ENCODE data around the gene UNC93A.
"Not testable (repeated sequence)": the region's sequence is repeated elsewhere in the genome, so short reads cannot be mapped to it uniquely, and the experiment has no call there.

Gene UNC93A

GRCh38 chr6:167309355-167310192 is 18.5 kb downstream of the UNC93A start:
- not testable (repeated sequence) for DNase-seq (ENCODE audit: low read depth, low spot score)

DNA sequence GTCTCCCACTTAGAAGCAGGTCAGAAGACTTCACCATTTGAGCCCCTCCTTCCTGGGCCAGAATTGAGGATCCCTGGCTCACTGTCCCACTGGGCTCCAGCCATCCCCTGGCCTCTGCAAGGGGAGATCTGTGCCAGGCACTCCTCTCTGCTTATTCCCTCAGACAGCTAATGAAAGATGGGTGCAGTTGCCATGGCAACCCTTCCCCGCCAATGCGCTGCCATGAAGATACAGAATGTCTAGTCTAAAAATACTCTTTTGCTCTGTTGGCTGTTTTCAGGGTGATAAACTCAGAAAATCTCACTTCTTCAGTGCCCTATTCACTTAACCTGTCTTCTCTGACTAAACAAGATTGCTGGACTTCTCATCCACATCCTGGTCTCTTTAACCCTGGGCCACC is 20.2 kb downstream of the UNC93A start:
- DNase-seq (ENCODE audit: low read depth, low spot score): no peak

GRCh38 chr6:167311691-167312090 is 20.6 kb downstream of the UNC93A start:
- not testable (repeated sequence) for DNase-seq (ENCODE audit: low read depth, low spot score)

DNA sequence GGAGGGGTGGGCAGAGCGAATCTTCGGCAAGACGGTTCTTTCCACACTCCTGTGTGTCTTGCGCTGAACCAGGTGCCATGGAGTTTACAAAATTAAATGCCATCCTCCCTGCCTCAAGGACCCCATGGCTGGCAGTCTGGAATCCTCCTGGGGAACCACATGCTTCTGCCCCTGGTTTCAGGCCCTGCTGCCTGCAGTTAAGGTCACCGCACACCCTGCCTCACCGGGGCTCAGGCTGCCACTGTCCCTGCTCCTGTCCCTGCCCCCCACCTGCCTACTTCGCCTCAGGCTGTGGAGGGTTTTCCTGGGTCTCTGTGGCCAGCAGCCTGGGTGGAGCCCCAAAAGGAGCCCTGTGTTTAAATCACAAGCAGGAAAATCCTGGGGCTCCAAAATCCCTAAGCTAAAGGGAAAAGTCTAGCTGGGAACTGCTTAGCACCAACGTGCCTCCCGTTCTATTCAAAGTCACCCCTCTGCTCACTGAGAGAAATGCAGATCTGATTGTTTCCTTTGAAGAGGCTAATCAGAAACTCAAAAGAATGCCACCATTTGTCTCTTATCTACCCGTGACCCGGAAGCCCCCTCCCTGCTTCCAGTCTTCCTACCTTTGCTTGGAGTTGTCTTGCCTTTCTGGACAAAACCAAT is 23.2 kb downstream of the UNC93A start:
- no peak for DNase-seq (ENCODE audit: low read depth, low spot score)

- DNase-seq (ENCODE audit: low read depth, low spot score): no peak
Observed at GRCh38 chr6:167317172-167317571, 26.1 kb downstream of the UNC93A start.

GRCh38 chr6:167318354-167318753 is 27.2 kb downstream of the UNC93A start:
- DNase-seq (ENCODE audit: low read depth, low spot score): not testable (repeated sequence)

DNA sequence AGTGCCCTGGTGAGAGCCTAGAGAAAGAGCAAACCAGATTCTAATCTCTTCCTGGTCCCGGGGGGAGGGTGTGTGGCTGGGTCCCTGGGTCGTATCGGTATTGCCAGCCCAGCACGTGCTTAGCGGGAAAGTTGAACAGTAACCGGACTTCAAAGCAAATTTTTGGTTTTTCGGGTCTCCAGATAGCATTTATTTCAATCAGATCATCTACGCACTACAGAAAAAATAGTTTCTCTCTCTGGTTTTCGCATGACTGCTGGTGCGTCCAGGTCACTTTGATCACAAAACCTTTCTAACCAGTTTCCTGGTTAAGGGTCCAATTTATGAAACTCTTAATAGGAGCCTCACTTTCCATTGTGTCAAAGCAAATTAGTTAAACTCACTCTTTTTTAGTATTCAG is 27.7 kb downstream of the UNC93A start:
- not testable (repeated sequence) for DNase-seq (ENCODE audit: low read depth, low spot score)

DNA sequence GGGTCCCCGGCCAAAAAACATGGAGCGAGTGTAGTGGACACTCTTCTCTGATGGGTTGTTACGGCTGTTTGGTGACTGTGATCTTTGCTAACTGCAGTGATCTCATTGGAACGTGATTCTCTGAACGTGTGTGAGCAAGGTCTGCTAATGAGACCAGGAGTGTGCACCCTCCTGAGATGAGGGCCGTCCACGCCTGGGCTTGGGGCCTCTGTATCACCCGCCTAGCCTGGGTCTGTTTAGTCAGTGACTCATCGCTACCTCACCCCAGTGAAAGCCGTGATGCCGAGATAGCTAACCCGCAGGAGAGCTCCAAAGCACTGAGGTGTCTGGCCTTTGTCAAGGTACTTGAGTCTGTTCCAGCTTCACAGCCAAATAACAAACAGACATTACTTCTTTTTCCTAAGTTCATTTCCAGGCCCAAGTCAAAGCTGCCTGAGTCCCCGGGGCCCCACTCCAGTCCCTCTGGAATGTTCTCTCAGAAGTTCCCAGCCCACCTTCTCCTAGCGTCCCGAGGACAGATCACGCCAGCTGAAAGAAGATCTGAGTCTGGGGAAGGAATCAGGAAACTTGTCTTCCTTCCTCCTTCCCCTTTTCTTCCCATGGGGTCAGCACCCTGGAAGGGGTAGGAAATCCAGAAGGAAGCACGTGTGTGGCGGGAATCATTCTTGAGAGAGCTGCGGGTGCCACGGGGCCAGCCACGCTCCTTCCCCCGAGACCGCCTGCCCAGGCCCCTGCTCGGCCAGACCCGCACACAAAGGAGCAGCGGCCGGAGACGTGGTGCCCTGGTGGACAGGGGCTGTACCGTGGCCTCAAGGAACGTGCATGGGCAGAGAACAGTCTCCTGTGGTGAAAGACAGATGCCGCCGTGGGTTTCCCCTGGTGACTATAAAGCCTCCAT is 29.0 kb downstream of the UNC93A start:
- not testable (repeated sequence) for DNase-seq (ENCODE audit: low read depth, low spot score)

DNA sequence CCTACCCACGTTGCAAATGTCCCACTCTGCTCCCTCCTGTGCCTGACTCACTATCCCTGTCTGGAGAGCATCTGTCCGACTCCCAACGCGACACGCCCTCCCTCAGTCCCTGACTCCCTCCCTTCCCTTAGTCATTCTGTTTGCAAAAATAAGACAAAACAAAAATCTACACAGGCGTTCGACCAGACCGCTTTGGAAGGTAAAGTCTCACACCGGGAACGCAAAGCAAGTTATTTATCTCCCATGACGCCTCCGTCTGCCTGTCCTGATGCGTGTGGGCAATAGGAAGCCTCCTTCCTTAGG is 29.6 kb downstream of the UNC93A start:
- DNase-seq (ENCODE audit: low read depth, low spot score): not testable (repeated sequence)

GRCh38 chr6:167321185-167321584 is 30.1 kb downstream of the UNC93A start:
- DNase-seq (ENCODE audit: low read depth, low spot score): not testable (repeated sequence)

DNA sequence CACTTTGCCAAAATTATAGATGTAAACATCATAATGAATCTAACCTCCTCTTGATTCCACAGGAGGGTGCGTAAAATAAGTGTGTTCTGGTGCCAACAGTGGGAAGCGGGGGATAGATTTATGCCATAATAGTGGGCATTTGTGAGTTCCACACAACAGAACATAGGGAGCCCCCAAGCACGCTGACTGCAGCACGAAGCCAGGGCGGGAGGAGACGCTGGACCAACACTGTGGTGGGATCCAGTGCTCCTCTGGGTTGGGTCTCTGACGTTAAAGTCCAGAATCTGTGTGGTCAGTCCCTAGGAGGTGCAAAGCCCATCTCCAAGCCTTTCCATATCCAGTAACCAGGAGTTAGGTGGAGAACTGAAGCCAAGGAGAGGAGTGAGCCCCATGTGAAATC is 32.0 kb downstream of the UNC93A start:
- DNase-seq (ENCODE audit: low read depth, low spot score): no peak

DNA sequence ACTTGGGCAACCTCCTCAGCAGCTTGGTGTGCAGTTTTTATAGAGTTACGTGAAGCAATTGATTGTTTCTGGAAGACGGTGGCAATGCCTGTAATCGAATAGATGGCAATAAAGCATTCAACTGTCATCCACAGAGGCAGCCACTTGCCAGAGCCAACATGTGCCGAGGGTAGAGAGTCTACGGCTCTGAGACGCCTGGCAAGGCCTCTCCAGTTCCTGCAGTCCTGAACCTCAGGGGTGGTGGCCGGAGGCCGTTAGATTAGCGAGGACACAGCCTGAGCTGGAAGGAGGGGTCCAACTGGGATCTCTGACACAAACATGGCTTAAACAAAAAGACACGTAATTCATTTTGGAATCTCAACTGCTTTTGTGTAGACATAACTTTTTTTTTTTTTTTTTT is 33.0 kb downstream of the UNC93A start:
- no peak for DNase-seq (ENCODE audit: low read depth, low spot score)

- no peak for DNase-seq (ENCODE audit: low read depth, low spot score)
Observed at GRCh38 chr6:167325766-167326165, 34.7 kb downstream of the UNC93A start.

DNA sequence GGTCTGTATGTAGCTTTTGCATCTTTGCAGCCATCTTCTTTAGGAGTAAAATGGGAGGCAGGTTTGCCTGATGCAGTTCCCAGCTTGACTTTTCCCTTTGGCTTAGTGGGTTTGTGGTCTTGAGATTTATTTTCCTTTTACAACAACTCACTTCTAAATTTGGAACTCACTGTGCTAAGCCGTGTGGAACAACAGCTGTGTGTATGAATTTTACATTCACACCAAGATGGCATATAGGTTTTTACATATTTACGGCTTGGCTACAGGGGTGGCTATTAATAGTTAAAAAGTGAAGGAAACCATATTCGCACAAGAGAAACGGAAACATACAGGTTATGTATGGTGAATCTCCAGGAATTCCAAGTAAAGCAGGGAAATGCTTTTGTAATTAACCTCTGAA is 36.3 kb downstream of the UNC93A start:
- no peak for DNase-seq (ENCODE audit: low read depth, low spot score)

DNA sequence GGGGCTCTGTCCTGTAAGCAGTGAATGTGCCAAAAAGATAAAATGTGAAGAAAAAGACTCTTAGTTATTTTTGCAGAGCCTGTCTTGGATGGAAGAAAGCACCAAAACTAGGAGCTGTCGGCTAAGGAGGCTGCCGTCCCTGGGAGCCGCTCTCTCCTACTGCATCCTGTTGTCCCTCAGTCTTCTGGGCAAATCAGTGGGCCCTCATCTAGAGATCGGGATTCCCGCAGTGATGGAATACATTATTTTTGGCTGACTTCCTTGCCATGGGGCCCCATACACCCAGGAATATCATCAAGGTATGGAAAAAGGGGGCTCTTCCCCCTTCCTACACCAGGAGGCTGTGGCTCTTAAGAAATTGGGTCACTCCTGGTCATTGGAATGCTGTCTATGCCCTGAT is 37.0 kb downstream of the UNC93A start:
- DNase-seq (ENCODE audit: low read depth, low spot score): no peak

DNA sequence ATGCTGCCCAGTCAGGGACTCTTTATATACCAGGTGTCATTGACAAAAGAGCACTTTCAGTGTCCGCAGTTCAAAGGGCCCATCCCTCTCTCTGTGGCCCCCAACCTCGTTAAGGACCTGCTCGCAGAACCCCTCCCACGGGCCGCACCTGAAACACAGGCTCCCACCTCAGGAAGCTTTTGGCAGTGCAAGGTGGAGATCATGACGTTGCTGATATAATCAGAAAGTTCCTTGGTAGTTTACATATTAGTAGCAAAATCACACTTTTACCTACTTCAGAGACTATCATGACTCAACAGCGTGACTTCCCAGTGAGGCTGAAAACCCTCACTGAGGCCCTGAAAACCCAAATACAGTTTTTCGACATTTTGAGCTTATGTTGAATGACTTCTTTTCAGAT is 37.9 kb downstream of the UNC93A start:
- no peak for DNase-seq (ENCODE audit: low read depth, low spot score)

DNA sequence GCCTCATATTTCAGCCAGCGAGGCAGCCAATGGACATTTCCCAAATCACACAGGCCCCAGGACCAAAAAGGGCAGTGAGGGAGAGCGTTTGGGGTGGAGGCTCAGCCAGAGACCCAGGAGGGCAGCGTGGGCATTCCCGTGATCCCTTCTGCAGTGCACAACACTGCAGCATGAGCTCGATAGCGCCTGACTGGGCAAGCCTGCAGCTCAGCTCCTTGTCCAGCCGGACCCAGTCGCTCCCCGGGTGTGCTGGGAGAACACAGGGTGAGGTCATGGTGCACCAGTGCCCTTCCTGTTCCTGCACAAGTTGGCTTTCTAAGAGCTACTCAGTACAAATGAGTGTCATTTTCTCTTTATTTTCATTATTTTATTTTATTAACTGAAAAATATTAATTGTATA is 39.6 kb downstream of the UNC93A start:
- DNase-seq (ENCODE audit: low read depth, low spot score): no peak

DNA sequence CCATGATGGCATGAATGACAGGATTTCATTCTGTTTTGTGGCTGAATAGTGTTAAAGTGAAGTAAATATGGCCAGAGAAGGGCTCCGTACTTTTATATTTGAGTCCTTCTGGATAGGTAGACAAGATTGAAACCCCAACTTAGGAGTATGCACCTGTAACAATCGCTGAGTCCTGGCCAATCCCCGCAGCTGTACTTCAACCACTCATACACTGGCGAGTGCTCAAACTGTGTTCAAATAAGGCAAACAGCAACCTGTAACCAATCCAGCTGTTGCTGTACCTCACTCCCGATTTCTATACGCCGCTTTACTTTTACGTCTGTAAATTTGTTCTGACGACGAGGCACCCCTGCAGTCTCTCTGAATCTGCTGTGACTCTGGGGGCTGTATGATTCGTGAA is 40.5 kb downstream of the UNC93A start:
- DNase-seq (ENCODE audit: low read depth, low spot score): no peak

DNA sequence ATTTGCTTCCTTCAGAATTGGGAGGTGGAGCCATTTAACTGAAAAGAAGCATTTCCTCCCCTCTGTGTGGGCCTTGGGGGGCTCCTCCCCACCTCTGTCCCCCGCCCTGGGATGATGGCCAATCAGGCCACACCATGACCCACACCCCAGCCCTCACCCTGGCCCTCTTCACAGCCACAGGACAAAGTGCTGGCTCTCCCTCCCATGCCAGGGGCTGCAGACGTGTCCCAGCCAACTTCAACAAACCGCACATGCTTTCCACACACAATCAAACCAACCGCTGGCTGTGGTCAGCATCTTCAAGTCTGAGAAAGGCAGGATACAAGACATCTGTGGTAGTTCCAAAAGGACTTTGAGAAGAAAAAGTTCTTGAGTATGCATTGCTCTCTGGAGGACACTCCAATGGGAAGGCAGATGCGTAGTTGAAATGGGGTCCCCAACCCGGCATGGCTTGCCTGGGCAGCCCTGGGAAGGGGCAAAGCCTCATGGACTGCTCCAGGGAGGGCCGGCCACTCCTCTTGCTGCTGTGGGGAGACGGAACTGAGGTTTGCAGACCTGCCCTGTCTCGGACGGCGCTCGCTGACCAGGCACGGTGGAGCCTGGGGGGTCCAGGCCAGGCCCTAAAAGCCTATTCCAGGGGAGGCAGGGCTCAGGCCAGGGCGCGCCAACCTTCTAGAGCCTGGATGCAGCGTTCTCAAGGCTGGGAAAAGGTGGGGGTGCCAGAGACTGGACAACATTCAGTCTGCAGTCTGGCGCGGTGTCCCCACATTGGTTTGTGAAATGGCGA is 45.9 kb downstream of the UNC93A start:
- DNase-seq (ENCODE audit: low read depth, low spot score): no peak

GRCh38 chr6:167337675-167338449 is 46.7 kb downstream of the UNC93A start:
- DNase-seq (ENCODE audit: low read depth, low spot score): no peak
